GM18519 (cell line): ENCODE measurements around the gene WDFY1.
"Not testable (repeated sequence)": the region's sequence is repeated elsewhere in the genome, so short reads cannot be mapped to it uniquely, and the experiment has no call there.

Experiments used
- ATAC-seq: cut with Tn5 transposase; IDR thresholded peaks from one replicate; pipeline ENCODE4 v1.9.1; 2021; ENCODE audit warnings: mild to moderate bottlenecking, moderate library complexity; ENCODE audit not compliant: unreplicated experiment, low FRiP score

WDFY1 gene

GRCh38 chr2:223900531-223900930, 44.6 kb downstream of the WDFY1 start:
- ATAC-seq = no peak

- ATAC-seq = no peak
Measured at GRCh38 chr2:223900066-223900465, 45.1 kb downstream of the WDFY1 start.

GRCh38 chr2:223897669-223898330, 47.3 kb downstream of the WDFY1 start:
- no peak for ATAC-seq

GRCh38 chr2:223896833-223897311, 48.3 kb downstream of the WDFY1 start:
- peak; percentile 51 for ATAC-seq

- ATAC-seq = no peak
Measured at GRCh38 chr2:223894968-223895367, 50.2 kb downstream of the WDFY1 start.

GRCh38 chr2:223894009-223894408, 51.1 kb downstream of the WDFY1 start:
- no peak for ATAC-seq

- ATAC-seq = no peak
Measured at GRCh38 chr2:223890721-223891120, 54.4 kb downstream of the WDFY1 start.

GRCh38 chr2:223889229-223889628, 55.9 kb downstream of the WDFY1 start:
- ATAC-seq = no peak

GRCh38 chr2:223888251-223888650, 56.9 kb downstream of the WDFY1 start:
- no peak for ATAC-seq

GRCh38 chr2:223887127-223887526, 58.0 kb downstream of the WDFY1 start:
- ATAC-seq = no peak

- no peak for ATAC-seq
Measured at GRCh38 chr2:223886726-223887125, 58.4 kb downstream of the WDFY1 start.

- ATAC-seq = peak; percentile 98
Measured at GRCh38 chr2:223884399-223884798, 60.7 kb downstream of the WDFY1 start.

- no peak for ATAC-seq
Measured at GRCh38 chr2:223882715-223883114, 62.4 kb downstream of the WDFY1 start.

GRCh38 chr2:223880796-223881195, 64.3 kb downstream of the WDFY1 start:
- no peak for ATAC-seq

- no peak for ATAC-seq
Measured at GRCh38 chr2:223877721-223878410, 67.3 kb downstream of the WDFY1 start.

GRCh38 chr2:223873672-223874071, 71.5 kb downstream of the WDFY1 start:
- ATAC-seq = no peak

GRCh38 chr2:223872772-223873171, 72.4 kb downstream of the WDFY1 start:
- not testable (repeated sequence) for ATAC-seq

- ATAC-seq = not testable (repeated sequence)
Measured at GRCh38 chr2:223871661-223872060, 73.5 kb downstream of the WDFY1 start.

- no peak for ATAC-seq
Measured at GRCh38 chr2:223870840-223871611, 74.1 kb downstream of the WDFY1 start.

- ATAC-seq = no peak
Measured at GRCh38 chr2:223868005-223868404, 77.1 kb downstream of the WDFY1 start.

- ATAC-seq = peak; percentile 54
Measured at GRCh38 chr2:223865907-223866508, 79.1 kb downstream of the WDFY1 start.
